H1 (cell line): ENCODE data around the gene BLTP3B. TPM values are rescaled to one million over a fixed set of nuclear protein-coding genes. Genes with fewer than 3 reads are reported as not detected.

Source experiments
- SP2 ChIP-seq: IDR thresholded peaks from 2 replicates; pipeline ENCODE4 v1.6.1; 2012; ENCODE audit warnings: mild to moderate bottlenecking, low read length, inconsistent platforms
- polyA plus RNA-seq, 7 experiments: library from polyadenylated mRNA; depleted of rRNA in 3 of 7; stranded (reverse) in 5 of 7; unstranded in 2 of 7; fragments of >200 nt in 5 of 7; fragments of 200-250 nt in 2 of 7; gene quantifications; 1 replicate in 5 of 7; 2 replicates in 1 of 7; 4 replicates in 1 of 7; pipeline versions ENCODE4 v1.2.1 to v1.2.3, GENCODE V29; 2011 to 2013; ENCODE audit warnings: missing spikeins in 2 of 7, mixed read lengths in 2 of 7
- total RNA-seq: library from RNA; stranded (reverse); fragmentation: NEBNext Ultra II Directional; extraction: Animal tissue kit (Norgen Biotek cat#: 25700); gene quantifications from 2 replicates; pipeline ENCODE4 v1.2.1, GENCODE V29; 2021

Gene BLTP3B
- total and polyA plus RNA-seq, 2 of the 8 experiments (the other 6 are each of a cell fraction or from before 2014, with no cell fraction given): 7.0 to 28.6 TPM

DNA sequence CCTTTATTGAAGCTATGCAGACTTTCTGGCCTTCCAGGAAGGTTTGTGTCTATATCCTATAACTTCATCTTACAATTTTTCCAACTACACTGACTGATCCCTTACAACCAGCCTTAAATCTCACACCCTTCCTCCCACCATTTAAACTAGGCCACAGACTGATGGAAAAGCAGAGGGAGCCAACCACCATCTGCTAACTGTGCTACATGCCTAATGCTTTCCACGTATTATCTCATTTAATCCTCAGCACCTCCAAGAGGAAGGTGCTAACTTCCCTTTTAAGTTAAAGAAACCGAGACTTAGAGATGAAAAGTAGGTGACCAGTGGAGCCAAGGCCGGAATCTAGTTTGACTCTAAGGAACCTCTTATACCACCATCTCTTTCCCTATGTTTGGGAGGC, 22.7 kb upstream of the BLTP3B start (continued):
- TF ChIP-seq SP2: no peak
- TF ChIP-seq, all 59 proteins: peak for 0
